Transverse colon (tissue), 4 donors: ENCODE results near the gene HTRA3. TPM values are rescaled to one million over a fixed set of nuclear protein-coding genes. Genes with fewer than 3 reads are reported as not detected.

Experiments
- DNase-seq: peaks from one replicate; pipeline ENCODE4 v3.0.0-alpha.2; 2019
- H3K27ac ChIP-seq, 4 donors: fragments of 200-600 bp; sonication (generic); 2 replicates each; pipeline ENCODE4 v1.5.1; 2016 to 2018; ENCODE audit warnings: inconsistent platforms in 4 of 4
- H3K27me3 ChIP-seq: fragments of 200-600 bp; sonication (generic); 2 replicates; pipeline ENCODE4 v1.5.1; 2017; ENCODE audit warnings: inconsistent platforms
- H3K36me3 ChIP-seq, 4 donors: fragments of 200-600 bp; sonication (generic); 2 replicates each; pipeline ENCODE4 v1.5.1; 2017 to 2019; ENCODE audit warnings: inconsistent platforms in 4 of 4
- H3K4me1 ChIP-seq, 4 donors: fragments of 200-600 bp; sonication (generic); 2 replicates each; pipeline ENCODE4 v1.5.1; 2017 to 2020; ENCODE audit warnings: inconsistent platforms in 4 of 4
- H3K4me3 ChIP-seq, 4 donors: fragments of 200-600 bp; sonication (generic); 1 replicate in 1 of 4; 2 replicates in 3 of 4; pipeline versions ENCODE4 v1.5.1 to v1.6.1; 2017 to 2019; ENCODE audit warnings: inconsistent platforms in 4 of 4
- H3K9me3 ChIP-seq, 2 donors: fragments of 200-600 bp; sonication (generic); 2 replicates each; pipeline ENCODE4 v1.5.1; 2017 to 2019; ENCODE audit warnings: inconsistent platforms in 2 of 2
- CTCF ChIP-seq, 5 experiments: fragments of 200-600 bp in 3 of 5; fragments of 450-650 bp in 2 of 5; sonication (generic) in 3 of 5; IDR thresholded peaks; 1 replicate in 2 of 5; 2 replicates in 3 of 5; pipeline ENCODE4 v1.5.1; 2016 to 2017; ENCODE audit warnings: antibody characterized with exemption in 5 of 5, inconsistent platforms in 3 of 5, mild to moderate bottlenecking in 2 of 5, moderate library complexity in 1 of 5
- EP300 ChIP-seq: sonication (generic); formaldehyde crosslinking; IDR thresholded peaks from one replicate; pipeline ENCODE4 v1.6.1; 2017; ENCODE audit warnings: antibody characterized with exemption, low read depth
- POLR2A ChIP-seq: fragments of 450-650 bp; IDR thresholded peaks from one replicate; pipeline ENCODE4 v1.6.1; 2016; ENCODE audit warnings: antibody characterized with exemption, mild to moderate bottlenecking, moderate library complexity
- POLR2AphosphoS5 ChIP-seq, 3 donors: sonication (generic); formaldehyde crosslinking; IDR thresholded peaks; one replicate each; pipeline ENCODE4 v1.6.1; 2016; ENCODE audit warnings: antibody characterized with exemption in 3 of 3
- WGBS, 2 donors: methylation state at CpG; one replicate each; pipeline ENCODE4 v1.1.5; 2018; ENCODE audit warnings: low coverage in 1 of 2; 5-methylcytosine and 5-hydroxymethylcytosine counted together
- in situ Hi-C, 4 donors: fragments of 200-750 bp; cut with MboI; loops; one replicate each; pipeline versions ENCODE4 v1.15.0 to v1.15.1; 2017; ENCODE audit warnings: low sequenced_read_pairs in 3 of 4, low pct_ligation_motif_present in 1 of 4, low pct_unique_long_range_greater_than_20kb in 1 of 4
- intact Hi-C: fragments of 100-400 bp; cut with DNase I; formaldehyde crosslinking; loops from one replicate; pipeline ENCODE4 v1.15.1; 2023; ENCODE audit warnings: low total_unique reads
- total RNA-seq, 4 donors: library from RNA; depleted of rRNA; stranded (reverse); fragments of >200 nt; gene quantifications; one replicate each; pipeline ENCODE4 v1.1.0, GENCODE V29; 2016

The HTRA3 gene
- total RNA-seq, result 10 to 100 TPM in 1 of 4 donors, 1 to 10 TPM in 3; 1.5 to 11.9 (median 6.5) TPM

- Histone ChIP-seq H3K9me3 (no peaks in the 10 kb centered on the region), H3K36me3 (no peaks in the 10 kb centered on the region), H3K27ac (peak within 1 kb of the TSS; percentile 58 to 83 (median 73)), H3K27me3 (peaks cover 28% of the 10 kb centered on the region), H3K4me1 (peaks cover 3 to 34% (median 19%) of the 10 kb centered on the region in 4 donors), H3K4me3 (peak within 1 kb of the TSS; percentile 29 to 47 (median 38))
- DNase-seq, result peak; percentile 35
- in situ Hi-C loops (no loop called here), intact Hi-C loops (loop anchor here (5.0 kb wide), 1 partner anchor 123 kb away; no protein-coding TSS in a partner anchor)
- peak; percentile 28 to 53 (median 50) for TF ChIP-seq POLR2AphosphoS5 (IDR thresholded peaks at IDR 0.05)
- no peak for TF ChIP-seq EP300
- WGBS, 2 donors, result 5% methylated on average over 73 of the region's 111 CpGs; no CpG with 5 or more reads in 1 of the 2 donors
Observed at GRCh38 chr4:8269535-8270417, at the start of gene HTRA3. TSS of gene HTRA3 (plus strand) at chr4:8269754. CDS start at chr4:8269969, 215 bp downstream.

GRCh38 chr4:8220661-8221450 lies 48.7 kb upstream of the HTRA3 start:
- in situ Hi-C loops, result no loop called here
- TF ChIP-seq POLR2A (no peak), CTCF (IDR thresholded peaks at IDR 0.05) (no peak)
- Histone ChIP-seq H3K27ac (peak overlapping the region; percentile 30 to 63 (median 55)), H3K4me1 (peaks cover 0 to 10% (median 0%) of the 10 kb centered on the region in 4 donors), H3K4me3 (no peak overlapping the region), H3K27me3 (no peaks in the 10 kb centered on the region), H3K9me3 (no peaks in the 10 kb centered on the region), H3K36me3 (no peaks in the 10 kb centered on the region)
- no peak for DNase-seq
- WGBS, 2 donors, result 75 to 83% methylated on average over 1 to 7 of the region's 7 CpGs
- intact Hi-C loops, result no loop called here

GRCh38 chr4:8221476-8221875 lies 48.1 kb upstream of the HTRA3 start:
- H3K27ac ChIP-seq, result peak overlapping the region; percentile 34 to 66 (median 55)
- H3K27me3 ChIP-seq, result no peaks in the 10 kb centered on the region
- H3K4me1 ChIP-seq, result peaks cover 0 to 14% (median 0%) of the 10 kb centered on the region in 4 donors
- 50 to 83% methylated on average over 5 of the region's 5 CpGs for WGBS, 2 donors
- no peak overlapping the region for H3K4me3 ChIP-seq
- intact Hi-C loops (no loop called here), in situ Hi-C loops (no loop called here)
- peak in 1 of 3 donors; percentile 30 for TF ChIP-seq POLR2AphosphoS5 (IDR thresholded peaks at IDR 0.05)
- no peak for TF ChIP-seq POLR2A
- peak; percentile 66 for TF ChIP-seq EP300
- TF ChIP-seq CTCF (IDR thresholded peaks at IDR 0.05), result no peak
- H3K9me3 ChIP-seq, result no peaks in the 10 kb centered on the region
- DNase-seq, result no peak
- H3K36me3 ChIP-seq, result no peaks in the 10 kb centered on the region

GRCh38 chr4:8221985-8222384 lies 47.6 kb upstream of the HTRA3 start:
- TF ChIP-seq POLR2A (no peak), CTCF (IDR thresholded peaks at IDR 0.05) (no peak), EP300 (no peak), POLR2AphosphoS5 (IDR thresholded peaks at IDR 0.05) (no peak)
- in situ Hi-C loops (no loop called here), intact Hi-C loops (no loop called here)

More at GRCh38 chr4:8221985-8222384, 47.6 kb upstream of the HTRA3 start:
- H3K27ac ChIP-seq, result peak overlapping the region; percentile 34 to 66 (median 49)
- no peaks in the 10 kb centered on the region for H3K27me3 ChIP-seq
- no peaks in the 10 kb centered on the region for H3K9me3 ChIP-seq
- H3K36me3 ChIP-seq, result no peaks in the 10 kb centered on the region
- no peak overlapping the region for H3K4me3 ChIP-seq
- peaks cover 0 to 14% (median 0%) of the 10 kb centered on the region in 4 donors for H3K4me1 ChIP-seq
- no peak for DNase-seq
